ENCODE measurements around the gene MTREX. TPM values are rescaled to one million over a fixed set of nuclear protein-coding genes. Genes with fewer than 3 reads are reported as not detected.

The MTREX gene
- total and polyA plus RNA-seq, 2 of the 8 experiments (the other 6 are each of a cell fraction or from before 2014, with no cell fraction given): 16.0 to 130 TPM

DNA sequence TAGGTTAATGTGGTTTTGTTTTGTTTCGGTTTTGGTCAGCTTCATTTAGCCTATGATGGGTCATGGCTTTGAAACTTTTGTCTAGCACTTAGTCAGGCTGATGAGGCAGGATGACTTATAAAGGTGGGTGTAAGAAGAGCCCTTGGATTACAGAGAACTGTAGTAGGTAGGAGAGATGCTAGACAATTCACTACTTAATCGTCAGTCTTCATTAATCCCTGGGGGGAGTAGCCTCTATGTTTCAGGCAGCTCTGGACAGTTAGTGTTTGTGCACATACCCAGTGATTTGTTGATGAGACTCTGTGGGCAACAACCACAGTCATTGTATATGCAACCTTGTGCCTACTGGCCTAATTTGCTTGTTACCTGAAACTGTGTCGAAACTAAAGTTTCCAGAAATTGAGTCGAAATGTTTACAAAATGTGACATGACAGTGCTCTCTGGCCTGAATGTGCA, 113.3 kb downstream of the MTREX start (continued):
- TF ChIP-seq EGR1 (IDR thresholded peaks at IDR 0.05; ENCODE audit: borderline replicate concordance, low read depth, low read length) (no peak), CEBPB (IDR thresholded peaks at IDR 0.05; ENCODE audit: low read depth, low read length) (no peak), HDAC6 (IDR thresholded peaks at IDR 0.05; ENCODE audit: low read depth, low read length) (no peak), TBP (IDR thresholded peaks at IDR 0.05; ENCODE audit: low read depth, low read length) (no peak), KDM4A (IDR thresholded peaks at IDR 0.05; ENCODE audit: low read depth, low read length, severe bottlenecking) (no peak), RAD21 (IDR thresholded peaks at IDR 0.05 in 1 of 2, conservative IDR thresholded peaks at IDR 0.05 in 1 of 2; ENCODE audit: low read depth in 2 of 2, low read length in 2 of 2) (no peak), MAFK (IDR thresholded peaks at IDR 0.05; ENCODE audit: low read depth, low read length) (no peak), SAP30 (IDR thresholded peaks at IDR 0.05; ENCODE audit: insufficient read depth, insufficient replicate concordance, low read length) (no peak), RNF2 (IDR thresholded peaks at IDR 0.05; ENCODE audit: borderline replicate concordance, low read depth, low read length, missing control alignments, poor library complexity, severe bottlenecking) (no peak), SUZ12 (IDR thresholded peaks at IDR 0.05; ENCODE audit: low read length) (no peak)
